HEK293 (cell line): Measurements from ENCODE around the gene CACNA1H.
A peak's percentile ranks its signal among the peaks of the same experiment; 100 is the strongest.

Source experiments
- CTCF ChIP-seq: fragments of 450-650 bp; formaldehyde crosslinking; IDR thresholded peaks from 2 replicates; pipeline ENCODE4 v1.5.1; 2016; ENCODE audit warnings: missing biosample characterization, missing genetic modification characterization
- GLI2 ChIP-seq: fragments of 450-650 bp; formaldehyde crosslinking; IDR thresholded peaks from 2 replicates; pipeline ENCODE4; 2017; ENCODE audit warnings: missing biosample characterization, missing genetic modification characterization, low read depth, borderline replicate concordance
- KLF10 ChIP-seq: fragments of 450-650 bp; IDR thresholded peaks from 2 replicates; pipeline ENCODE4 v1.5.1; 2018; ENCODE audit warnings: missing biosample characterization, mild to moderate bottlenecking, missing genetic modification characterization
- PBX3 ChIP-seq: sonication (generic); formaldehyde crosslinking; IDR thresholded peaks from 2 replicates; pipeline ENCODE4 v1.8.1; 2022; ENCODE audit warnings: mild to moderate bottlenecking, moderate library complexity, missing genetic modification reagents
- ZBTB17 ChIP-seq: fragments of 450-650 bp; formaldehyde crosslinking; IDR thresholded peaks from 2 replicates; pipeline ENCODE4 v1.5.1; 2016; ENCODE audit warnings: missing biosample characterization, missing genetic modification characterization
- ZBTB8A ChIP-seq: fragments of 450-650 bp; formaldehyde crosslinking; IDR thresholded peaks from 2 replicates; pipeline ENCODE4 v1.5.1; 2016; ENCODE audit warnings: missing biosample characterization, missing genetic modification characterization
- ZNF10 ChIP-seq: fragments of 450-650 bp; formaldehyde crosslinking; IDR thresholded peaks from 2 replicates; pipeline ENCODE4 v1.5.1; 2017; ENCODE audit warnings: missing biosample characterization, missing genetic modification characterization
- ZNF121 ChIP-seq: fragments of 450-650 bp; formaldehyde crosslinking; IDR thresholded peaks from 2 replicates; pipeline ENCODE4 v1.5.1; 2016; ENCODE audit warnings: missing biosample characterization, missing genetic modification characterization
- ZNF140 ChIP-seq: fragments of 450-650 bp; formaldehyde crosslinking; IDR thresholded peaks from 2 replicates; pipeline ENCODE4 v1.5.1; 2016; ENCODE audit warnings: missing biosample characterization, missing genetic modification characterization
- ZNF23 ChIP-seq: fragments of 450-650 bp; formaldehyde crosslinking; IDR thresholded peaks from 2 replicates; pipeline ENCODE4 v1.5.1; 2016; ENCODE audit warnings: missing biosample characterization, missing genetic modification characterization, borderline replicate concordance
- ZNF747 ChIP-seq: fragments of 450-650 bp; formaldehyde crosslinking; IDR thresholded peaks from 2 replicates; pipeline ENCODE4 v1.5.1; 2016; ENCODE audit warnings: missing biosample characterization, missing genetic modification characterization
- TF ChIP-seq, protein P1 (sequence below): fragments of 450-650 bp; formaldehyde crosslinking; IDR thresholded peaks from 2 replicates; pipeline ENCODE4 v1.5.1; 2017; ENCODE audit warnings: missing biosample characterization, mild to moderate bottlenecking, missing genetic modification characterization, moderate library complexity
- TF ChIP-seq, protein P2 (sequence below): fragments of 450-650 bp; formaldehyde crosslinking; IDR thresholded peaks from 2 replicates; pipeline ENCODE4 v1.5.1; 2016; ENCODE audit warnings: missing biosample characterization, missing genetic modification characterization, low read depth

DNA sequence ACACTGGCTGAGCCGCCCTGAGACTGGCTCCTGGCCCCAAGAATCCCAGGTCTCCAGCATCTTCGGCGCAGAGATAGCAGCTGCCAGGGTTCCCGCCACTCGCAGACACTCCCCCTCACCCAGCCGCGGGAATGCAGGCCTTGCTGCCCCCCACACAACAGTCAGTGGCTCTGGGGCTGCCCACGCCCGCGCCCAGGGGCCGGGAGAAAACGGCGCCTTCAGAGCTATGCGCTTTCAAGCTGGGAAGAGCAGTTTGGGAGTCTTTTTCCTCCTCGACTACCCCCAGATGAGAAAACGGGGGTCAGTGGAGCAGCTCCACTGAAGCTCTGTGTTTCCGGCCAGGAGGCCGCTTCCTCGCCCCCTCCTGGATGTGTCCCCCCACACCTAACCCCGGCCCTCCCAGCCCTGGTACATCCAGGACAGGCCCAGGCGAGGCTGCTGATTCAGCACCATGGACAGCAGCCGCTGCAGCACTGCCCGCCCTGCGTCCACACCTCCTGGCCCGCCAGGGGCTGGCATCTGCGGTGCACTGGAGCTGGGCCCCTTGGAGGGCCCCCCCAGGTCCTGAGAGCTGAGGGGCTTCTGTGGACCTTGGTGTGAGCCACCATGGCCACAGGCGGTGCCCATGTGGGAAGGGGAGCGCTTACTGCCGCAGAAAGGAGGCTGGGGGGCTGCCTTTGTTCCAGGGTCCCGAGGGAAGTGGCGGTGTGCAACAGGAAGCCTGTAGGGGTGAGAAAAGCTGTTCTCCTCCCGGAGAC, 35.7 kb downstream of the CACNA1H start:
- TF ChIP-seq CTCF (tag by site-specific recombination) (no peak), ZNF747 (tag by site-specific recombination) (no peak), ZBTB17 (tag by site-specific recombination) (no peak), ZNF10 (tag by site-specific recombination) (no peak), PBX3 (CRISPR knock-in tag) (peak; percentile 67; the same call in 1 of the 2 replicates), GLI2 (no peak), ZNF140 (tag by site-specific recombination) (no peak), ZNF121 (no peak), ZNF23 (tag by site-specific recombination) (no peak), ZBTB8A (tag by site-specific recombination) (no peak), KLF10 (tag by site-specific recombination) (no peak)
- TF ChIP-seq, protein P1, sequence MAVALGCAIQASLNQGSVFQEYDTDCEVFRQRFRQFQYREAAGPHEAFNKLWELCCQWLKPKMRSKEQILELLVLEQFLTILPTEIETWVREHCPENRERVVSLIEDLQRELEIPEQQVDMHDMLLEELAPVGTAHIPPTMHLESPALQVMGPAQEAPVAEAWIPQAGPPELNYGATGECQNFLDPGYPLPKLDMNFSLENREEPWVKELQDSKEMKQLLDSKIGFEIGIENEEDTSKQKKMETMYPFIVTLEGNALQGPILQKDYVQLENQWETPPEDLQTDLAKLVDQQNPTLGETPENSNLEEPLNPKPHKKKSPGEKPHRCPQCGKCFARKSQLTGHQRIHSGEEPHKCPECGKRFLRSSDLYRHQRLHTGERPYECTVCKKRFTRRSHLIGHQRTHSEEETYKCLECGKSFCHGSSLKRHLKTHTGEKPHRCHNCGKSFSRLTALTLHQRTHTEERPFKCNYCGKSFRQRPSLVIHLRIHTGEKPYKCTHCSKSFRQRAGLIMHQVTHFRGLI (tag by site-specific recombination) = no peak
- TF ChIP-seq, protein P2, sequence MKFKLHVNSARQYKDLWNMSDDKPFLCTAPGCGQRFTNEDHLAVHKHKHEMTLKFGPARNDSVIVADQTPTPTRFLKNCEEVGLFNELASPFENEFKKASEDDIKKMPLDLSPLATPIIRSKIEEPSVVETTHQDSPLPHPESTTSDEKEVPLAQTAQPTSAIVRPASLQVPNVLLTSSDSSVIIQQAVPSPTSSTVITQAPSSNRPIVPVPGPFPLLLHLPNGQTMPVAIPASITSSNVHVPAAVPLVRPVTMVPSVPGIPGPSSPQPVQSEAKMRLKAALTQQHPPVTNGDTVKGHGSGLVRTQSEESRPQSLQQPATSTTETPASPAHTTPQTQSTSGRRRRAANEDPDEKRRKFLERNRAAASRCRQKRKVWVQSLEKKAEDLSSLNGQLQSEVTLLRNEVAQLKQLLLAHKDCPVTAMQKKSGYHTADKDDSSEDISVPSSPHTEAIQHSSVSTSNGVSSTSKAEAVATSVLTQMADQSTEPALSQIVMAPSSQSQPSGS (tag by site-specific recombination) = no peak
